CD14-positive monocyte (primary cell): ENCODE data around the gene ZC3HAV1L. TPM values are rescaled to one million over a fixed set of nuclear protein-coding genes. Genes with fewer than 3 reads are reported as not detected.
A peak's percentile ranks its signal among the peaks of the same experiment; 100 is the strongest.

Experiments
- DNase-seq, 3 donors: peaks; one replicate each; pipeline ENCODE4 v3.0.0-alpha.2; 2011 to 2022
- H2AFZ ChIP-seq: 2 replicates; pipeline ENCODE4 v1.6.0; 2012; ENCODE audit warnings: mild to moderate bottlenecking, low read depth, low read length, inconsistent platforms; ENCODE audit not compliant: insufficient read depth, poor library complexity, severe bottlenecking
- H3K27ac ChIP-seq, 2 donors: 1 replicate in 1 of 2; 2 replicates in 1 of 2; pipeline ENCODE4 v1.5.1; 2012 to 2013; ENCODE audit warnings: low read length in 2 of 2, control low read depth in 1 of 2, inconsistent platforms in 1 of 2, low read depth in 1 of 2, mild to moderate bottlenecking in 1 of 2
- H3K27me3 ChIP-seq, 2 donors: one replicate each; pipeline versions ENCODE4 v1.6.0 to v1.6.1; 2011 to 2013; ENCODE audit warnings: low read length in 2 of 2; ENCODE audit not compliant: control insufficient read depth in 2 of 2, insufficient read depth in 2 of 2
- H3K36me3 ChIP-seq, 2 donors: replicated peaks in 1 of 2; 1 replicate in 1 of 2; 2 replicates in 1 of 2; pipeline versions ENCODE4 v1.5.1 to v1.6.1; 2012 to 2013; ENCODE audit warnings: low read length in 2 of 2, control low read depth in 1 of 2, inconsistent platforms in 1 of 2, mild to moderate bottlenecking in 1 of 2; ENCODE audit not compliant: insufficient read depth in 2 of 2, control insufficient read depth in 1 of 2
- H3K4me1 ChIP-seq, 2 donors: 1 replicate in 1 of 2; 2 replicates in 1 of 2; pipeline versions ENCODE4 v1.5.1 to v1.6.1; 2012 to 2013; ENCODE audit warnings: low read length in 2 of 2, control low read depth in 1 of 2, inconsistent platforms in 1 of 2, mild to moderate bottlenecking in 1 of 2, moderate library complexity in 1 of 2; ENCODE audit not compliant: insufficient read depth in 2 of 2, control insufficient read depth in 1 of 2
- H3K4me2 ChIP-seq: replicated peaks from 2 replicates; pipeline ENCODE3; 2012; ENCODE audit warnings: low read length, moderate library complexity, mild to moderate bottlenecking; ENCODE audit not compliant: poor library complexity, severe bottlenecking; ENCODE audit errors: extremely low read depth
- H3K4me3 ChIP-seq, 3 experiments: fragments of 200-600 bp in 1 of 3; sonication (generic) in 1 of 3; replicated peaks in 1 of 3; 1 replicate in 2 of 3; 2 replicates in 1 of 3; pipeline ENCODE4 v1.5.1; 2011 to 2013; ENCODE audit warnings: low read length in 3 of 3, mild to moderate bottlenecking in 3 of 3, control low read depth in 2 of 3, low read depth in 2 of 3, inconsistent platforms in 1 of 3, moderate library complexity in 1 of 3
- H3K79me2 ChIP-seq: 2 replicates; pipeline ENCODE4 v1.6.0; 2012; ENCODE audit warnings: mild to moderate bottlenecking, control low read depth, inconsistent platforms, low read length, moderate library complexity; ENCODE audit not compliant: insufficient read depth
- H3K9ac ChIP-seq: 2 replicates; pipeline ENCODE4 v1.6.0; 2017; ENCODE audit warnings: low read length, mild to moderate bottlenecking; ENCODE audit not compliant: insufficient read depth, poor library complexity, severe bottlenecking
- H3K9me3 ChIP-seq, 2 donors: replicated peaks in 1 of 2; 1 replicate in 1 of 2; 2 replicates in 1 of 2; pipeline versions ENCODE4 v1.5.1 to v1.6.1; 2012 to 2013; ENCODE audit warnings: low read length in 2 of 2, control low read depth in 1 of 2; ENCODE audit not compliant: control insufficient read depth in 1 of 2, insufficient read depth in 1 of 2
- H4K20me1 ChIP-seq: 2 replicates; pipeline ENCODE4 v1.6.0; 2012; ENCODE audit warnings: mild to moderate bottlenecking, low read length, control low read depth, moderate library complexity; ENCODE audit not compliant: insufficient read depth
- H3K27ac Mint-ChIP-seq, 7 donors: one replicate each; pipeline ENCODE4 v1.8.0; 2020; ENCODE audit warnings: mild to moderate bottlenecking in 7 of 7, mixed read lengths in 7 of 7, moderate library complexity in 6 of 7, inconsistent platforms in 2 of 7
- H3K27me3 Mint-ChIP-seq, 3 donors: one replicate each; pipeline ENCODE4 v1.8.0; 2021 to 2022; ENCODE audit warnings: low read depth in 3 of 3, mild to moderate bottlenecking in 3 of 3, mixed read lengths in 3 of 3, moderate library complexity in 3 of 3, inconsistent platforms in 1 of 3
- H3K36me3 Mint-ChIP-seq, 2 donors: one replicate each; pipeline ENCODE4 v1.8.0; 2020; ENCODE audit warnings: mixed read lengths in 2 of 2, inconsistent platforms in 1 of 2, mild to moderate bottlenecking in 1 of 2
- H3K4me1 Mint-ChIP-seq: one replicate; pipeline ENCODE4 v1.8.0; 2020; ENCODE audit warnings: mild to moderate bottlenecking, mixed read lengths
- H3K4me3 Mint-ChIP-seq, 2 donors: one replicate each; pipeline ENCODE4 v1.8.0; 2020; ENCODE audit warnings: mild to moderate bottlenecking in 2 of 2, mixed read lengths in 2 of 2, moderate library complexity in 1 of 2
- H3K9me3 Mint-ChIP-seq, 7 donors: one replicate each; pipeline ENCODE4 v1.8.0; 2020 to 2022; ENCODE audit warnings: mixed read lengths in 7 of 7, mild to moderate bottlenecking in 6 of 7, moderate library complexity in 6 of 7, inconsistent platforms in 2 of 7
- CTCF ChIP-seq: fragments of 200-600 bp; IDR thresholded peaks from one replicate; pipeline ENCODE4 v1.8.0; 2022; ENCODE audit warnings: antibody characterized with exemption, mild to moderate bottlenecking
- WGBS: methylation state at CpG from one replicate; pipeline ENCODE4 v1.1.5; 2013; ENCODE audit warnings: missing lambda C conversion rate; ENCODE audit not compliant: insufficient coverage; 5-methylcytosine and 5-hydroxymethylcytosine counted together
- intact Hi-C, 2 donors: fragments of 100-400 bp; cut with micrococcal nuclease; formaldehyde crosslinking; loops; one replicate each; pipeline versions ENCODE4 v1.15.0 to v1.15.1; 2023
- polyA plus RNA-seq, 3 donors: library from polyadenylated mRNA; depleted of rRNA in 1 of 3; unstranded in 2 of 3; stranded (reverse) in 1 of 3; fragments of 300-500 nt in 2 of 3; fragments of >200 nt in 1 of 3; fragmentation: Illumina TruSeq in 2 of 3; gene quantifications; 1 replicate in 2 of 3; 2 replicates in 1 of 3; pipeline ENCODE4 v1.2.3, GENCODE V29; 2012 to 2021

ZC3HAV1L gene
- polyA plus RNA-seq, 3 donors, result 0.10 TPM; not detected in 2

GRCh38 chr7:139036901-139037300 lies 1.1 kb upstream of the ZC3HAV1L start:
- H3K4me3 ChIP-seq, result no peak overlapping the region
- H3K79me2 ChIP-seq, result no peaks in the 10 kb centered on the region
- Mint-ChIP-seq H3K4me1 (peaks cover 13% of the 10 kb centered on the region), H3K36me3 (peaks cover 0 to 5% of the 10 kb centered on the region in 2 donors), H3K9me3 (peaks cover 0 to 2% (median 0%) of the 10 kb centered on the region in 7 donors), H3K27me3 (peaks cover 9 to 17% (median 13%) of the 10 kb centered on the region in 3 donors), H3K4me3 (no peak overlapping the region), H3K27ac (no peak overlapping the region)
- no peak for DNase-seq
- TF ChIP-seq CTCF, result no peak
- H2AFZ ChIP-seq, result no peak overlapping the region
- 70% methylated on average over 3 of the region's 3 CpGs for WGBS
- H3K4me1 ChIP-seq, result peaks cover 7 to 13% of the 10 kb centered on the region in 2 donors
- H3K9me3 ChIP-seq, result no peaks in the 10 kb centered on the region
- no peaks in the 10 kb centered on the region for H4K20me1 ChIP-seq
- H3K9ac ChIP-seq, result no peak overlapping the region
- intact Hi-C loops, result no loop called here
- H3K27me3 ChIP-seq, result peaks cover 0 to 5% of the 10 kb centered on the region in 2 donors
- H3K4me2 ChIP-seq, result no peak overlapping the region
- H3K36me3 ChIP-seq, result no peaks in the 10 kb centered on the region
- H3K27ac ChIP-seq, result no peak overlapping the region

- Mint-ChIP-seq H3K27me3 (peaks cover 7 to 17% (median 11%) of the 10 kb centered on the region in 3 donors), H3K36me3 (peaks cover 0 to 5% of the 10 kb centered on the region in 2 donors), H3K27ac (no peak overlapping the region), H3K9me3 (peaks cover 0 to 3% (median 0%) of the 10 kb centered on the region in 7 donors), H3K4me3 (peak overlapping the region; percentile 77 to 84), H3K4me1 (peaks cover 10% of the 10 kb centered on the region)
- Histone ChIP-seq H3K4me2 (peak overlapping the region; percentile 98), H4K20me1 (no peaks in the 10 kb centered on the region), H3K27me3 (peaks cover 0 to 5% of the 10 kb centered on the region in 2 donors), H3K4me1 (peaks cover 7 to 13% of the 10 kb centered on the region in 2 donors), H2AFZ (peak overlapping the region; percentile 88), H3K79me2 (no peaks in the 10 kb centered on the region), H3K9ac (peak overlapping the region; percentile 40), H3K9me3 (no peaks in the 10 kb centered on the region), H3K36me3 (no peaks in the 10 kb centered on the region), H3K4me3 (peak overlapping the region; percentile 22 to 84 (median 53)), H3K27ac (no peak overlapping the region)
- no peak for DNase-seq
- intact Hi-C loops, result no loop called here
- no peak for TF ChIP-seq CTCF
- 13% methylated on average over 38 of the region's 47 CpGs for WGBS
Observed at GRCh38 chr7:139034855-139035585, 822 bp downstream of the ZC3HAV1L start.
